GM11168 (cell line): ENCODE data around the gene CASP2.

Experiments used
- in situ Hi-C: fragments of 300-500 bp; cut with MboI; formaldehyde crosslinking; loops from one replicate; pipeline ENCODE4 v1.12.0; 2022; ENCODE audit warnings: low sequenced_read_pairs; ENCODE audit not compliant: unreplicated experiment

The CASP2 gene

GRCh38 chr7:143323653-143324052 is 35.5 kb downstream of the CASP2 start:
- in situ Hi-C loops, result no loop called here

- in situ Hi-C loops, result no loop called here
These were observed 37.1 kb downstream of the CASP2 start for GRCh38 chr7:143325240-143325639.

GRCh38 chr7:143327903-143328302 is 39.8 kb downstream of the CASP2 start:
- in situ Hi-C loops, result no loop called here

- in situ Hi-C loops, result no loop called here
These were observed 41.5 kb downstream of the CASP2 start for GRCh38 chr7:143329471-143330170.

GRCh38 chr7:143331179-143331801 is 43.1 kb downstream of the CASP2 start:
- in situ Hi-C loops, result no loop called here

- in situ Hi-C loops, result no loop called here
These were observed 46.1 kb downstream of the CASP2 start for GRCh38 chr7:143334244-143334643.

GRCh38 chr7:143337216-143337615 is 49.1 kb downstream of the CASP2 start:
- in situ Hi-C loops, result no loop called here

- in situ Hi-C loops, result no loop called here
These were observed 53.7 kb downstream of the CASP2 start for GRCh38 chr7:143341842-143342241.

GRCh38 chr7:143343596-143343995 is 55.4 kb downstream of the CASP2 start:
- in situ Hi-C loops, result no loop called here

- in situ Hi-C loops, result no loop called here
These were observed 57.3 kb downstream of the CASP2 start for GRCh38 chr7:143345428-143345900.

- in situ Hi-C loops, result no loop called here
These were observed 57.9 kb downstream of the CASP2 start for GRCh38 chr7:143346018-143346417.

- in situ Hi-C loops, result no loop called here
These were observed 59.8 kb downstream of the CASP2 start for GRCh38 chr7:143347950-143348349.

- in situ Hi-C loops, result no loop called here
These were observed 62.9 kb downstream of the CASP2 start for GRCh38 chr7:143351060-143351459.

- in situ Hi-C loops, result no loop called here
These were observed 63.4 kb downstream of the CASP2 start for GRCh38 chr7:143351574-143351973.

- in situ Hi-C loops, result no loop called here
These were observed 64.4 kb downstream of the CASP2 start for GRCh38 chr7:143352531-143353002.

- in situ Hi-C loops, result no loop called here
These were observed 66.2 kb downstream of the CASP2 start for GRCh38 chr7:143354376-143354775.

GRCh38 chr7:143354965-143355364 is 66.8 kb downstream of the CASP2 start:
- in situ Hi-C loops, result no loop called here

- in situ Hi-C loops, result no loop called here
These were observed 67.6 kb downstream of the CASP2 start for GRCh38 chr7:143355450-143356385.

GRCh38 chr7:143356414-143357050 is 68.4 kb downstream of the CASP2 start:
- in situ Hi-C loops, result no loop called here
